Measurements from ENCODE around the gene CFAP100. TPM values are rescaled to one million over a fixed set of nuclear protein-coding genes. Genes with fewer than 3 reads are reported as not detected.

Gene CFAP100
- total and polyA plus RNA-seq, 2 of the 4 experiments (the other 2 are of a cell fraction): not detected

- Histone ChIP-seq H3K79me1 (ENCODE audit: low read depth in 1 of 2, low read length in 2 of 2) (no peaks in the 10 kb centered on the region), H3K18ac (ENCODE audit: low read depth, low read length) (no peak overlapping the region), H2AK5ac (ENCODE audit: low read depth, low read length) (no peak overlapping the region), H4K8ac (ENCODE audit: low read depth in 2 of 2, low read length in 2 of 2) (no peak overlapping the region), H3K4me3 (ENCODE audit: insufficient read depth, low read depth, low read length) (no peak overlapping the region), H3K14ac (replicated peaks; ENCODE audit: low read depth, low read length) (no peak overlapping the region), H2BK15ac (ENCODE audit: low read depth, low read length) (no peak overlapping the region), H3K9me1 (ENCODE audit: insufficient read depth, low read length) (no peaks in the 10 kb centered on the region), H3K9me3 (ENCODE audit: control insufficient read depth, insufficient read depth, low read length) (no peaks in the 10 kb centered on the region), H3K9ac (ENCODE audit: low read depth, low read length) (no peak overlapping the region), H2BK20ac (ENCODE audit: low read depth, low read length) (no peak overlapping the region), H2BK120ac (ENCODE audit: low read depth, low read length) (no peak overlapping the region), H3K36me3 (ENCODE audit: control insufficient read depth, insufficient read depth, low read length) (no peaks in the 10 kb centered on the region), H2AK9ac (replicated peaks; ENCODE audit: low read depth, low read length, poor library complexity) (no peak overlapping the region), H4K20me1 (ENCODE audit: insufficient read depth, low read length) (no peaks in the 10 kb centered on the region), H4K5ac (ENCODE audit: low read depth, low read length) (no peak overlapping the region), H2AFZ (replicated peaks; ENCODE audit: low read length, poor library complexity) (no peak overlapping the region), H3K56ac (ENCODE audit: extremely low read depth, insufficient read depth, low read length) (no peak overlapping the region), H3K4me1 (ENCODE audit: control insufficient read depth, insufficient read depth, low read length) (no peaks in the 10 kb centered on the region), H3K23ac (ENCODE audit: low read depth, low read length) (no peak overlapping the region), H3K27me3 (ENCODE audit: control insufficient read depth, insufficient read depth, low read length) (peaks cover 43% of the 10 kb centered on the region), H2BK5ac (ENCODE audit: low read depth, low read length, poor library complexity, severe bottlenecking) (no peak overlapping the region), H3K27ac (ENCODE audit: insufficient read depth, low read length) (no peak overlapping the region), H3K4ac (ENCODE audit: low read depth, low read length) (no peak overlapping the region), H3K4me2 (ENCODE audit: low read depth, low read length) (no peak overlapping the region), H4K91ac (ENCODE audit: insufficient read depth, low read depth, low read length) (no peak overlapping the region)
- BruUV-seq (replicated peaks): no TSS peak
- ATAC-seq (ENCODE audit: low read depth): no peak
- CTCF ChIA-PET: no interaction called here
- DNase-seq: no peak
- no CpG with 5 or more reads among the region's 5 CpGs for WGBS, 2 experiments (ENCODE audit: extremely low coverage in 2 of 2, insufficient read length in 1 of 2)
- in situ Hi-C loops (cut with MboI; ENCODE audit: low sequenced_read_pairs) (no loop called here), intact Hi-C loops (cut with micrococcal nuclease) (no loop called here), dilution Hi-C loops (cut with HindIII; ENCODE audit: low sequenced_read_pairs, unreplicated experiment) (no loop called here)
- POLR2A ChIA-PET (ENCODE audit: unreplicated experiment): interaction anchor here (0.5 kb wide), 1 partner anchor 48 kb away, joined by 3 read pairs; no protein-coding TSS in a partner anchor
- TF ChIP-seq SMC3 (IDR thresholded peaks at IDR 0.05; ENCODE audit: low read depth, low read length): no peak
- TF ChIP-seq FOS (IDR thresholded peaks at IDR 0.05; ENCODE audit: low read depth, low read length): no peak
- TF ChIP-seq NFE2L2 (IDR thresholded peaks at IDR 0.05; ENCODE audit: low read depth, low read length): no peak
- TF ChIP-seq BHLHE40 (IDR thresholded peaks at IDR 0.05; ENCODE audit: low read depth, low read length): no peak
- no peak for TF ChIP-seq MXI1 (IDR thresholded peaks at IDR 0.05; ENCODE audit: borderline replicate concordance, low read depth, low read length)
- TF ChIP-seq CTCF (conservative IDR thresholded peaks at IDR 0.05; ENCODE audit: low read depth, low read length): no peak
- no peak for TF ChIP-seq MAZ (IDR thresholded peaks at IDR 0.05; ENCODE audit: borderline replicate concordance, low read depth, low read length)
- no peak for TF ChIP-seq RFX5 (IDR thresholded peaks at IDR 0.05; ENCODE audit: low read depth, low read length)
- no peak for TF ChIP-seq USF2 (IDR thresholded peaks at IDR 0.05; ENCODE audit: low read depth, low read length)
Measured at GRCh38 chr3:126364731-126365301, 29.9 kb upstream of the CFAP100 start.
